Inferior parietal cortex (tissue), 1 donor: ENCODE measurements around the gene ERMN.
"Not testable (repeated sequence)": the region's sequence is repeated elsewhere in the genome, so short reads cannot be mapped to it uniquely, and the experiment has no call there.

Experiments
- DNase-seq: peaks from one replicate; pipeline ENCODE4 v3.0.0-alpha.2; 2016; ENCODE audit errors: extremely low spot score

The ERMN gene

GRCh38 chr2:157292853-157293252 is 32.8 kb downstream of the ERMN start:
- DNase-seq, result no peak

- no peak for DNase-seq
Measured at GRCh38 chr2:157291018-157291417, 34.6 kb downstream of the ERMN start.

GRCh38 chr2:157290525-157290924 is 35.1 kb downstream of the ERMN start:
- no peak for DNase-seq

- DNase-seq, result no peak
Measured at GRCh38 chr2:157287160-157287559, 38.5 kb downstream of the ERMN start.

GRCh38 chr2:157283468-157283867 is 42.2 kb downstream of the ERMN start:
- DNase-seq, result no peak

- DNase-seq, result no peak
Measured at GRCh38 chr2:157281316-157281715, 44.3 kb downstream of the ERMN start.

- not testable (repeated sequence) for DNase-seq
Measured at GRCh38 chr2:157279311-157279710, 46.3 kb downstream of the ERMN start.

GRCh38 chr2:157271590-157272203 is 53.9 kb downstream of the ERMN start:
- DNase-seq, result no peak

- DNase-seq, result no peak
Measured at GRCh38 chr2:157269922-157270321, 55.7 kb downstream of the ERMN start.

- no peak for DNase-seq
Measured at GRCh38 chr2:157269060-157269459, 56.6 kb downstream of the ERMN start.
